HCT116 (cell line): Measurements from ENCODE around the gene COL19A1. TPM values are rescaled to one million over a fixed set of nuclear protein-coding genes. Genes with fewer than 3 reads are reported as not detected.

ENCODE experiments used
- ATAC-seq: fragments of 200-7000 bp; cut with Tn5 transposase; 2 replicates; pipeline ENCODE4 v1.9.1; 2020; ENCODE audit warnings: mild to moderate bottlenecking, moderate library complexity
- BruUV-seq: library from RNA; stranded (reverse); fragments of 400-500 nt; replicated peaks from 2 replicates; lab custom pipeline; 2021; lab: Mats Ljungman, UMichigan
- CTCF ChIA-PET: fragments of 300-600 bp; sonication (Branson Sonifier 250); formaldehyde crosslinking; loops from one replicate; lab custom pipeline; 2021; ENCODE audit warnings: antibody characterized with exemption; lab: Charles Lee
- POLR2A ChIA-PET: fragments of 300-600, 350-600 bp; sonication (Branson Sonifier 250); formaldehyde crosslinking; loops from one replicate; lab custom pipeline; 2021; ENCODE audit warnings: antibody characterized with exemption; lab: Charles Lee
- RAD21 ChIA-PET, 2 experiments: fragments of 300-600 bp; sonication (Branson Sonifier 250); formaldehyde crosslinking; loops; one replicate each; lab custom pipeline; 2023; ENCODE audit warnings: low total read pairs in 2 of 2; ENCODE audit not compliant: uncharacterized antibody in 2 of 2, unreplicated experiment in 2 of 2, low non-redundant PET in 1 of 2; lab: Charles Lee
- DNase-seq: peaks from one replicate; pipeline ENCODE4 v3.0.0-alpha.2; 2010; ENCODE audit warnings: low read depth, low spot score
- H2AFZ ChIP-seq: fragments of 200-600 bp; shearing (Covaris generic), sonication (generic); 2 replicates; pipeline ENCODE4 v1.6.1; 2017; ENCODE audit warnings: low read depth, mixed run types, mixed read lengths, antibody characterized with exemption, low read length; ENCODE audit not compliant: poor library complexity, severe bottlenecking
- H3K27ac ChIP-seq: 2 replicates; pipeline ENCODE4 v1.5.1; 2012; ENCODE audit warnings: low read depth, low read length
- H3K27me3 ChIP-seq: fragments of 200-600 bp; sonication (generic); 2 replicates; pipeline ENCODE4 v1.6.1; 2016; ENCODE audit warnings: mixed run types, low read length, mixed read lengths; ENCODE audit not compliant: insufficient read depth
- H3K36me3 ChIP-seq, 2 experiments: fragments of 200-500 bp in 1 of 2; fragments of 200-600 bp in 1 of 2; sonication (Bioruptor generic) in 1 of 2; sonication (generic) in 1 of 2; 2 replicates each; pipeline versions ENCODE4 v1.5.1 to v1.6.1; 2014 to 2016; ENCODE audit warnings: low read length in 2 of 2, inconsistent platforms in 1 of 2, mixed read lengths in 1 of 2, mixed run types in 1 of 2; ENCODE audit not compliant: insufficient read depth in 2 of 2, control insufficient read depth in 1 of 2
- H3K4me1 ChIP-seq, 2 experiments: fragments of 200-600 bp in 1 of 2; sonication (generic) in 1 of 2; 2 replicates each; pipeline versions ENCODE4 v1.5.1 to v1.6.1; 2012 to 2017; ENCODE audit warnings: low read length in 2 of 2, inconsistent platforms in 1 of 2, mild to moderate bottlenecking in 1 of 2, mixed read lengths in 1 of 2, mixed run types in 1 of 2, moderate library complexity in 1 of 2; ENCODE audit not compliant: insufficient read depth in 2 of 2, control insufficient read depth in 1 of 2
- H3K4me2 ChIP-seq: fragments of 200-600 bp; sonication (generic); 2 replicates; pipeline ENCODE4 v1.6.1; 2017; ENCODE audit warnings: mixed run types, low read length, mixed read lengths
- H3K4me3 ChIP-seq, 2 experiments: fragments of 200-600 bp in 1 of 2; sonication (generic) in 1 of 2; replicated peaks in 1 of 2; 2 replicates each; pipeline ENCODE4 v1.5.1; 2011 to 2016; ENCODE audit warnings: low read length in 2 of 2, control low read depth in 1 of 2, low read depth in 1 of 2, mild to moderate bottlenecking in 1 of 2, mixed read lengths in 1 of 2, mixed run types in 1 of 2
- H3K79me2 ChIP-seq: fragments of 200-600 bp; sonication (generic); 2 replicates; pipeline ENCODE4 v1.6.1; 2017; ENCODE audit warnings: mild to moderate bottlenecking, mixed run types, low read length, moderate library complexity, mixed read lengths; ENCODE audit not compliant: insufficient read depth
- H3K9ac ChIP-seq: fragments of 200-600 bp; sonication (generic); 2 replicates; pipeline ENCODE4 v1.6.1; 2016; ENCODE audit warnings: low read length, mixed read lengths
- H3K9me2 ChIP-seq: fragments of 200-600 bp; sonication (generic), shearing (Covaris generic); 2 replicates; pipeline ENCODE4 v1.6.1; 2017; ENCODE audit warnings: mixed run types, mild to moderate bottlenecking, moderate library complexity; ENCODE audit not compliant: insufficient read depth
- H3K9me3 ChIP-seq, 2 experiments: fragments of 200-500 bp in 1 of 2; fragments of 200-600 bp in 1 of 2; sonication (Bioruptor generic) in 1 of 2; sonication (generic) in 1 of 2; 2 replicates each; pipeline ENCODE4 v1.6.1; 2014 to 2017; ENCODE audit warnings: low read length in 2 of 2, mixed read lengths in 2 of 2, inconsistent platforms in 1 of 2, low read depth in 1 of 2, mild to moderate bottlenecking in 1 of 2, mixed run types in 1 of 2, moderate library complexity in 1 of 2; ENCODE audit not compliant: control insufficient read depth in 1 of 2, insufficient read depth in 1 of 2
- H4K20me1 ChIP-seq: fragments of 200-600 bp; sonication (generic), shearing (Covaris generic); 2 replicates; pipeline ENCODE4 v1.6.1; 2017; ENCODE audit warnings: mixed run types, mild to moderate bottlenecking, moderate library complexity; ENCODE audit not compliant: insufficient read depth
- ATF3 ChIP-seq: IDR thresholded peaks from 2 replicates; pipeline ENCODE4 v1.6.1; 2012
- CEBPB ChIP-seq: IDR thresholded peaks from 2 replicates; pipeline ENCODE4 v1.6.1; 2012; ENCODE audit warnings: low read depth
- CTCF ChIP-seq, 3 experiments: fragments of 200-600 bp in 1 of 3; sonication (generic) in 1 of 3; IDR thresholded peaks in 2 of 3; conservative IDR thresholded peaks in 1 of 3; 2 replicates each; pipeline ENCODE4 v1.5.1; 2012 to 2017; ENCODE audit warnings: low read depth in 2 of 3, low read length in 2 of 3, antibody characterized with exemption in 1 of 3, borderline replicate concordance in 1 of 3, control low read depth in 1 of 3, mild to moderate bottlenecking in 1 of 3, mixed read lengths in 1 of 3, mixed run types in 1 of 3, moderate library complexity in 1 of 3; ENCODE audit not compliant: insufficient read depth in 1 of 3
- EGR1 ChIP-seq: IDR thresholded peaks from 2 replicates; pipeline ENCODE4 v1.6.1; 2012; ENCODE audit warnings: low read depth
- EZH2phosphoT487 ChIP-seq: fragments of 200-600 bp; IDR thresholded peaks from 2 replicates; pipeline ENCODE4 v1.6.1; 2018; ENCODE audit warnings: antibody characterized with exemption, borderline replicate concordance
- JUND ChIP-seq: IDR thresholded peaks from 2 replicates; pipeline ENCODE4 v1.6.1; 2012
- MAX ChIP-seq: IDR thresholded peaks from 2 replicates; pipeline ENCODE4 v1.6.1; 2012
- POLR2AphosphoS5 ChIP-seq: IDR thresholded peaks from 2 replicates; pipeline ENCODE4 v1.6.1; 2011; ENCODE audit warnings: mild to moderate bottlenecking, low read depth, low read length, moderate library complexity
- RAD21 ChIP-seq: IDR thresholded peaks from 2 replicates; pipeline ENCODE4 v1.6.1; 2012; ENCODE audit warnings: low read depth, mild to moderate bottlenecking
- REST ChIP-seq: IDR thresholded peaks from 2 replicates; pipeline ENCODE4 v1.6.1; 2012; ENCODE audit warnings: low read depth
- SIN3A ChIP-seq: IDR thresholded peaks from 2 replicates; pipeline ENCODE4 v1.6.1; 2012; ENCODE audit warnings: low read depth
- SP1 ChIP-seq: IDR thresholded peaks from 2 replicates; pipeline ENCODE4 v1.6.1; 2012; ENCODE audit warnings: low read depth
- SRF ChIP-seq: IDR thresholded peaks from 2 replicates; pipeline ENCODE4 v1.6.1; 2012; ENCODE audit warnings: low read depth
- YY1 ChIP-seq: IDR thresholded peaks from 2 replicates; pipeline ENCODE4 v1.6.1; 2011; ENCODE audit warnings: low read length, low read depth, moderate library complexity, mild to moderate bottlenecking; ENCODE audit not compliant: insufficient replicate concordance; ENCODE audit errors: extremely low read depth
- ZBTB33 ChIP-seq: IDR thresholded peaks from 2 replicates; pipeline ENCODE4 v1.6.1; 2011; ENCODE audit warnings: mild to moderate bottlenecking, low read length, moderate library complexity; ENCODE audit not compliant: insufficient replicate concordance; ENCODE audit errors: extremely low read depth
- ZFX ChIP-seq: fragments of 450-650 bp; IDR thresholded peaks from 2 replicates; pipeline ENCODE4 v1.6.1; 2017
- intact Hi-C: fragments of 100-400 bp; cut with micrococcal nuclease; formaldehyde crosslinking; loops from 2 replicates; pipeline ENCODE4 v1.10.0; 2022
- total RNA-seq: library from RNA; stranded (reverse); gene quantifications from one replicate; pipeline ENCODE4 v1.2.1, GENCODE V29; 2021; ENCODE audit not compliant: unreplicated experiment

COL19A1 gene
- total RNA-seq, 1 experiment from 2014 or later = not detected

GRCh38 chr6:69987550-69987949 lies 121.2 kb downstream of the COL19A1 start:
- DNase-seq (no peak), ATAC-seq (no peak)
- no peak overlapping the region for H2AFZ ChIP-seq
- H3K9me3 ChIP-seq = no peaks in the 10 kb centered on the region
- no peaks in the 10 kb centered on the region for H3K79me2 ChIP-seq
- no peak overlapping the region for H3K27ac ChIP-seq
- intact Hi-C loops = no loop called here
- no TSS peak for BruUV-seq
- ChIA-PET RAD21 (no interaction called here), POLR2A (no interaction called here), CTCF (no interaction called here)
- no peak overlapping the region for H3K4me2 ChIP-seq
- H3K9ac ChIP-seq = no peak overlapping the region
- TF ChIP-seq ZBTB33 (no peak), REST (no peak), EGR1 (no peak), SIN3A (no peak), EZH2phosphoT487 (no peak), SP1 (no peak), RAD21 (no peak), ATF3 (no peak), POLR2AphosphoS5 (no peak), ZFX (no peak), YY1 (no peak), MAX (no peak), SRF (no peak), JUND (no peak), CEBPB (no peak), CTCF (IDR thresholded peaks at IDR 0.05 in 2 of 3, conservative IDR thresholded peaks at IDR 0.05 in 1 of 3; ENCODE audit: borderline replicate concordance in 1 of 3, insufficient read depth in 1 of 3, low read depth in 2 of 3, low read length in 2 of 3) (no peak)
- no peaks in the 10 kb centered on the region for H3K9me2 ChIP-seq
- no peaks in the 10 kb centered on the region for H3K36me3 ChIP-seq
- H3K4me1 ChIP-seq = no peaks in the 10 kb centered on the region
- H3K27me3 ChIP-seq = peaks cover 12% of the 10 kb centered on the region; the same call in 1 of the 2 replicates
- no peak overlapping the region for H3K4me3 ChIP-seq
- H4K20me1 ChIP-seq = no peaks in the 10 kb centered on the region; the same call in 1 of the 2 replicates
